ENCODE data around the gene CSNK1G1.

- TF ChIP-seq SIN3A (IDR thresholded peaks at IDR 0.05; ENCODE audit: borderline replicate concordance, low read depth, low read length), result no peak
- TF ChIP-seq CTCF (IDR thresholded peaks at IDR 0.05), result no peak
- TF ChIP-seq TEAD4 (IDR thresholded peaks at IDR 0.05; ENCODE audit: borderline replicate concordance, insufficient read depth), result no peak
- TF ChIP-seq, protein P1, sequence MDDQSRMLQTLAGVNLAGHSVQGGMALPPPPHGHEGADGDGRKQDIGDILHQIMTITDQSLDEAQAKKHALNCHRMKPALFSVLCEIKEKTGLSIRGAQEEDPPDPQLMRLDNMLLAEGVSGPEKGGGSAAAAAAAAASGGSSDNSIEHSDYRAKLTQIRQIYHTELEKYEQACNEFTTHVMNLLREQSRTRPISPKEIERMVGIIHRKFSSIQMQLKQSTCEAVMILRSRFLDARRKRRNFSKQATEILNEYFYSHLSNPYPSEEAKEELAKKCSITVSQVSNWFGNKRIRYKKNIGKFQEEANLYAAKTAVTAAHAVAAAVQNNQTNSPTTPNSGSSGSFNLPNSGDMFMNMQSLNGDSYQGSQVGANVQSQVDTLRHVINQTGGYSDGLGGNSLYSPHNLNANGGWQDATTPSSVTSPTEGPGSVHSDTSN (IDR thresholded peaks at IDR 0.05), result no peak
- TF ChIP-seq FOSL2 (IDR thresholded peaks at IDR 0.05; ENCODE audit: borderline replicate concordance, low read depth), result no peak
- TF ChIP-seq POLR2AphosphoS5 (IDR thresholded peaks at IDR 0.05; ENCODE audit: low read depth, low read length), result 0 out of 2 replicates have a peak, but pooled peaks have one; percentile 9
- TF ChIP-seq RFX5 (IDR thresholded peaks at IDR 0.05; ENCODE audit: low read length), result no peak
- TF ChIP-seq JUND (IDR thresholded peaks at IDR 0.05), result no peak
- TF ChIP-seq EZH2phosphoT487 (IDR thresholded peaks at IDR 0.05; ENCODE audit: borderline replicate concordance, low read depth), result no peak
Observed at GRCh38 chr15:64166102-64166890, 189.7 kb downstream of the CSNK1G1 start.

All from SK-N-SH (cell line).